Daoy (cell line): ENCODE data around the gene GKAP1. TPM values are rescaled to one million over a fixed set of nuclear protein-coding genes. Genes with fewer than 3 reads are reported as not detected.

ENCODE experiments used
- total RNA-seq: library from RNA; depleted of rRNA; stranded (reverse); fragments of >200 nt; shearing (Covaris generic); gene quantifications from 2 replicates; pipeline ENCODE4 v1.2.3, GENCODE V29; 2014; rRNA removed

The GKAP1 gene
- total RNA-seq, 1 experiment from 2014 or later = 5.0 TPM

Other genes starting within 250 kb of the GKAP1 start
- 4.2 and 12.1 TPM in 2 replicates for gene IDNK, start 194.6 kb downstream of the GKAP1 start, total RNA-seq
- gene UBQLN1, start 109.8 kb downstream of the GKAP1 start, total RNA-seq = 130 and 142 TPM in 2 replicates
- gene KIF27, start 103.7 kb upstream of the GKAP1 start, total RNA-seq = 2.2 and 2.7 TPM in 2 replicates
- 597 and 602 TPM in 2 replicates for gene HNRNPK, start 162.4 kb upstream of the GKAP1 start, total RNA-seq
- gene RMI1, start 163.0 kb upstream of the GKAP1 start, total RNA-seq = 8.8 and 9.6 TPM in 2 replicates